Smooth muscle cell (in vitro differentiated cells): ENCODE results near the gene IKZF2. TPM values are rescaled to one million over a fixed set of nuclear protein-coding genes. Genes with fewer than 3 reads are reported as not detected.

Experiments
- DNase-seq: peaks from one replicate; lab custom pipeline; 2025; ENCODE audit not compliant: unreplicated experiment; lab: John Stamatoyannopoulos, UW
- H2AFZ ChIP-seq: fragments of 200-600 bp; sonication (generic); 2 replicates; pipeline ENCODE4 v1.6.0; 2016; ENCODE audit warnings: antibody characterized with exemption, low read depth, mild to moderate bottlenecking
- H3F3A ChIP-seq: fragments of 200-600 bp; sonication (generic); 2 replicates; pipeline ENCODE4 v1.6.0; 2017; ENCODE audit warnings: antibody characterized with exemption, low read depth
- H3K27ac ChIP-seq: fragments of 200-600 bp; sonication (generic); 2 replicates; pipeline ENCODE4 v1.5.1; 2016; ENCODE audit warnings: low read depth, mild to moderate bottlenecking
- H3K27me3 ChIP-seq: fragments of 200-600 bp; sonication (generic); 2 replicates; pipeline ENCODE4 v1.6.1; 2016; ENCODE audit warnings: low read depth, mild to moderate bottlenecking
- H3K36me3 ChIP-seq: fragments of 200-600 bp; sonication (generic); 2 replicates; pipeline ENCODE4 v1.5.1; 2016; ENCODE audit warnings: low read depth
- H3K4me1 ChIP-seq: fragments of 200-600 bp; sonication (generic); 2 replicates; pipeline ENCODE4 v1.5.1; 2016; ENCODE audit warnings: low read depth
- H3K4me2 ChIP-seq: fragments of 200-600 bp; sonication (generic); 2 replicates; pipeline ENCODE4 v1.6.0; 2016; ENCODE audit warnings: mild to moderate bottlenecking
- H3K4me3 ChIP-seq: fragments of 200-600 bp; sonication (generic); 2 replicates; pipeline ENCODE4 v1.5.1; 2016; ENCODE audit warnings: mild to moderate bottlenecking
- H3K79me2 ChIP-seq: fragments of 200-600 bp; sonication (generic); 2 replicates; pipeline ENCODE4 v1.6.0; 2016; ENCODE audit warnings: low read depth, mild to moderate bottlenecking
- H3K9ac ChIP-seq: fragments of 200-600 bp; sonication (generic); 2 replicates; pipeline ENCODE4 v1.6.0; 2016; ENCODE audit warnings: low read depth
- H3K9me3 ChIP-seq: fragments of 200-600 bp; sonication (generic); replicated peaks from 2 replicates; pipeline ENCODE4 v1.5.1; 2016; ENCODE audit warnings: low read depth
- H4K20me1 ChIP-seq: fragments of 200-600 bp; sonication (generic); 2 replicates; pipeline ENCODE4 v1.6.0; 2016; ENCODE audit warnings: low read depth
- WGBS: methylation state at CpG from one replicate; pipeline ENCODE4 v1.1.7; 2016; ENCODE audit warnings: low lambda C conversion rate; 5-methylcytosine and 5-hydroxymethylcytosine counted together
- polyA plus RNA-seq: library from polyadenylated mRNA; unstranded; fragments of >200 nt; fragmentation: Nextera tagmentation; extraction: Ambion mirVana; gene quantifications from 2 replicates; pipeline ENCODE4 v1.2.1, GENCODE V29; 2016
- total RNA-seq: library from RNA; depleted of rRNA; stranded (reverse); fragments of >200 nt; gene quantifications from 2 replicates; pipeline ENCODE4 v1.2.3, GENCODE V29; 2014
- TF ChIP-seq, protein P1 (sequence below): fragments of 200-600 bp; sonication (generic); IDR thresholded peaks from 2 replicates; pipeline ENCODE4 v1.5.1; 2017; ENCODE audit warnings: borderline replicate concordance, mild to moderate bottlenecking, antibody characterized with exemption; ENCODE audit not compliant: insufficient read depth, poor library complexity, severe bottlenecking

Gene IKZF2
- total and polyA plus RNA-seq, 2 experiments from 2014 or later, result 0.69 to 16.5 TPM

DNA sequence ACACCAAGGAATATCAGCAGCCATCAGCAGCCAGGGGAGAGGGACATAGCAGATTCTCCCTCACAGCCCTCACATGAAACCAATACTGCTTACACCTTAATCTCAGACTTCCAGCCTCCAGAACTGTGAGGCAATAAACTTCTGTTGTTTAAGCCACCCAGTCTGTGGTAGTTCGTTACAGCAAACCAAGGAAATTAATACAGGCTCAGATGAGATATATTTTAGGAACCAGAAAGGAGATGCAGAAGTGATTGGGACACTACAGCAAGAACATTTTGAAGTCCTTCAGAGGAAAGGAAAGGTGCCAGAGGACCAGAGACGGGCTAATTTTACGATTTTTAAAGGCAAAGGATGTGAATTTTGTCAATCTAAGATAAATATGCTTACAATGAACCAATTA, 60.6 kb downstream of the IKZF2 start:
- TF ChIP-seq, protein P1, sequence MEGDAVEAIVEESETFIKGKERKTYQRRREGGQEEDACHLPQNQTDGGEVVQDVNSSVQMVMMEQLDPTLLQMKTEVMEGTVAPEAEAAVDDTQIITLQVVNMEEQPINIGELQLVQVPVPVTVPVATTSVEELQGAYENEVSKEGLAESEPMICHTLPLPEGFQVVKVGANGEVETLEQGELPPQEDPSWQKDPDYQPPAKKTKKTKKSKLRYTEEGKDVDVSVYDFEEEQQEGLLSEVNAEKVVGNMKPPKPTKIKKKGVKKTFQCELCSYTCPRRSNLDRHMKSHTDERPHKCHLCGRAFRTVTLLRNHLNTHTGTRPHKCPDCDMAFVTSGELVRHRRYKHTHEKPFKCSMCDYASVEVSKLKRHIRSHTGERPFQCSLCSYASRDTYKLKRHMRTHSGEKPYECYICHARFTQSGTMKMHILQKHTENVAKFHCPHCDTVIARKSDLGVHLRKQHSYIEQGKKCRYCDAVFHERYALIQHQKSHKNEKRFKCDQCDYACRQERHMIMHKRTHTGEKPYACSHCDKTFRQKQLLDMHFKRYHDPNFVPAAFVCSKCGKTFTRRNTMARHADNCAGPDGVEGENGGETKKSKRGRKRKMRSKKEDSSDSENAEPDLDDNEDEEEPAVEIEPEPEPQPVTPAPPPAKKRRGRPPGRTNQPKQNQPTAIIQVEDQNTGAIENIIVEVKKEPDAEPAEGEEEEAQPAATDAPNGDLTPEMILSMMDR, result no peak
- no peaks in the 10 kb centered on the region for H3K79me2 ChIP-seq
- no peaks in the 10 kb centered on the region for H3K27me3 ChIP-seq
- H3K9ac ChIP-seq, result no peak overlapping the region
- H3K9me3 ChIP-seq, result no peaks in the 10 kb centered on the region
- peaks cover 8% of the 10 kb centered on the region for H3K4me1 ChIP-seq
- no peak overlapping the region for H3K27ac ChIP-seq
- no peak for DNase-seq
- H4K20me1 ChIP-seq, result no peaks in the 10 kb centered on the region
- H3K4me2 ChIP-seq, result no peak overlapping the region
- no peak overlapping the region for H2AFZ ChIP-seq
- WGBS, result 84% methylated on average over 3 of the region's 3 CpGs
- H3K4me3 ChIP-seq, result no peak overlapping the region
- H3K36me3 ChIP-seq, result no peaks in the 10 kb centered on the region
- H3F3A ChIP-seq, result no peaks in the 10 kb centered on the region

DNA sequence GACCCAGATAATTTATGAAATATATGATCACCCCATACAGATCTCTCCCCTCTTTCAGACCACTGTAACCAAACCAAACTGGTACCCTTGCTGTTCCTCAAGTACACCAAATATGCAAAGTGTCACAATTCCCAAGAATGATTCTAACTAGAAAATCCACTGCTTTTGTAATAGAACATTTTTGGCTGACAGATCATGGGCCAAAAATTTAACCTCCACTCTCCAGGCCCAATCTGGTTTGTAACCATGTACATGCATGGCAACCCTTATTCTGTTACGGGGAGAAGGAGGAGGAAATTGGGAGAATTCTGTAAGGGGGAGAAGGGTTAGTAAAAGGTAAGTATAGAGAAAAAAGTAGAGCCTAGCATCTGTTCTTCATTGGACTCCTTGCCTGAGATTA, 62.0 kb downstream of the IKZF2 start:
- DNase-seq, result no peak
- WGBS, result 85% methylated on average over 1 of the region's 1 CpG

DNA sequence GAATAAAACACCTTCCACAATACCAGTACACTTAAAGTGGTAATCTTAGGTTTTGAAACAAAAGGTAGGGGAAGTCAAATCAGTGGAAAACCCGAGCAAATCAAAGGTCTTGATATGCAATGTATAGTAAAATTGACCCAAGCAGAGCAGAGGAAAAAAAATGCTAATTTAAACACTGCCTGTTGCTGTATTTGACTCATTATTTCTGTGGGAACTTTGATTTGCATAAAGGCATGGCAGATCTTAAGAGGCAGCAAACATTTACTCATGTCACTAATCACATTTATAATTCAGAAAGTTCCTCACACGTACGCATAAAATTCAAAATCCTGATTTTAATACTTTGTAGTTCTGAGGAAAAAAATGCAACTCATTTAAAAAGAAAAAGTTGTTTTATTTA, 64.4 kb downstream of the IKZF2 start:
- no peaks in the 10 kb centered on the region for H3K79me2 ChIP-seq
- DNase-seq, result no peak
- no peak overlapping the region for H3K27ac ChIP-seq

More for the DNA sequence above, 62.0 kb downstream of the IKZF2 start:
- TF ChIP-seq, protein P1, result no peak
- H3K27me3 ChIP-seq, result no peaks in the 10 kb centered on the region
- H3F3A ChIP-seq, result no peaks in the 10 kb centered on the region
- no peak overlapping the region for H2AFZ ChIP-seq
- no peak overlapping the region for H3K27ac ChIP-seq
- H3K4me1 ChIP-seq, result peaks cover 8% of the 10 kb centered on the region
- no peaks in the 10 kb centered on the region for H4K20me1 ChIP-seq
- no peaks in the 10 kb centered on the region for H3K79me2 ChIP-seq
- H3K4me3 ChIP-seq, result no peak overlapping the region
- no peaks in the 10 kb centered on the region for H3K9me3 ChIP-seq
- no peak overlapping the region for H3K9ac ChIP-seq
- H3K4me2 ChIP-seq, result no peak overlapping the region
- no peaks in the 10 kb centered on the region for H3K36me3 ChIP-seq

DNA sequence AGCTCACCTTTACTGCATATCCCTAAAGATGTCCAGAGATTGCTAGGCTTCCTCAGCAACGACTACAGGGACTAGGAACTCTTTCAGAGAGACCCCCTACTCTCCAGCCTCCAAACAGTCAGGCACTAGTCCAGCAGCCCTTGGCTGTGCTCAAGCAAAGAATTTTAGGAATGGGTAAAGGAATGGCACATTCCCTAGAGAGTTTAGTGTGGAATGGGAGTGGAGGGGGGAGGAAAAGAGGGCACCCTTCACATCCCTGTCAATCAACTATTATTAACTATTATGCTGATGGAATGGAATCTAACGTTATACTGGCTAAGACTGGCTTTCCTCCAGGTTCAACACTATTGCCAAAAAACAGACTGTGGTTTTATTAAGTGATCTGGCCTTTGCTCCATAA, 64.8 kb downstream of the IKZF2 start:
- no peaks in the 10 kb centered on the region for H4K20me1 ChIP-seq
- WGBS, result 20% methylated on average over 2 of the region's 2 CpGs
- H3F3A ChIP-seq, result no peaks in the 10 kb centered on the region
- no peaks in the 10 kb centered on the region for H3K79me2 ChIP-seq
- no peak for DNase-seq
- no peaks in the 10 kb centered on the region for H3K36me3 ChIP-seq
- H3K27me3 ChIP-seq, result no peaks in the 10 kb centered on the region
- no peak overlapping the region for H3K4me3 ChIP-seq
- TF ChIP-seq, protein P1, result no peak
- H2AFZ ChIP-seq, result no peak overlapping the region
- H3K27ac ChIP-seq, result no peak overlapping the region
- no peaks in the 10 kb centered on the region for H3K9me3 ChIP-seq
- H3K4me2 ChIP-seq, result no peak overlapping the region
- H3K4me1 ChIP-seq, result peaks cover 8% of the 10 kb centered on the region
- H3K9ac ChIP-seq, result no peak overlapping the region

More for the DNA sequence above, 64.4 kb downstream of the IKZF2 start:
- Histone ChIP-seq H3K27me3 (no peaks in the 10 kb centered on the region), H3K9me3 (no peaks in the 10 kb centered on the region), H3K9ac (no peak overlapping the region), H3F3A (no peaks in the 10 kb centered on the region), H2AFZ (no peak overlapping the region), H4K20me1 (no peaks in the 10 kb centered on the region), H3K4me2 (no peak overlapping the region), H3K4me1 (peaks cover 8% of the 10 kb centered on the region), H3K4me3 (no peak overlapping the region), H3K36me3 (no peaks in the 10 kb centered on the region)
- 91% methylated on average over 3 of the region's 3 CpGs for WGBS
- TF ChIP-seq, protein P1, result no peak
